ENCODE results near the gene SPTLC3.
A peak's percentile ranks its signal among the peaks of the same experiment; 100 is the strongest.

The SPTLC3 gene

DNA sequence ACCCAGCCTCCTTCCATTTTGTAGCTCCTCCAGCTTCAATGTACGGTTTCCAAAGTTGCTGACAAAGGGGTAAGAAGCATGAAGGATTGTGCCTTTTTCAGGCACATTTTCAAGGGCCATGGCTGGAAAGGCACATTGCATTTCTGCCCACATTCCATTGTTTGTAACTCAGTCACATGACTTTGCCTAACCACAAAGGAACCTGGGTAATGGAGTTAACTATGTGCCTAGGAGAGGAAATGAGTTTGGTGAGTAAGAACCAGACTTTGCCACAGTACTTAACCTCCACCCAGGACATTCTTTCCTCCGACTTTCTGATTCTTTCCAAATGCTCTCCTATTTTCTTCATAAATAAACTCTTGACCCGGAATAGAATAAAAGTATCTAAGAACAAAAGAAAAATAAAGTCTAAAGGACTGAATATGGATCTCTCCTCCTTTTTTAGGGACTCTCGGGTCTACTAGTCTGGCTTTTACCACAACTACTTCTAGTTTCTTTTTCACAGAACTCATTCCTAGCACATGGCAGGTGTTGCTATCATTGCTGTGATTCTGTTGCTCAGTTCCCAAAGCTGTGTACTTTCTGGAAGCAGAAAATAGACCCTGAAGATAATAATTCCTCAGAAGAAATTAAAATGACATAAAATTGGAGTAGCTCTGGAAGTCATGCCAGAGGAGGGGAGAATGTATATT is 130.8 kb downstream of the SPTLC3 start:
- peaks cover 12% of the 10 kb centered on the region for H3K4me1 ChIP-seq (ENCODE audit: control insufficient read depth, insufficient read depth, low read length, poor library complexity, severe bottlenecking)
- H3K27ac ChIP-seq (ENCODE audit: low read depth, low read length, severe bottlenecking): no peak overlapping the region
- H3K4me3 ChIP-seq (ENCODE audit: extremely low read depth, insufficient read depth, low read length, poor library complexity, severe bottlenecking): no peak overlapping the region
- no peaks in the 10 kb centered on the region for H3K36me3 ChIP-seq (ENCODE audit: control insufficient read depth, insufficient read depth, low read length)
- no peaks in the 10 kb centered on the region for H3K9me3 ChIP-seq (ENCODE audit: control insufficient read depth, low read length)
- 80 to 100% methylated on average over 1 to 2 of the region's 4 CpGs for WGBS, 2 experiments (ENCODE audit: insufficient coverage in 2 of 2)

DNA sequence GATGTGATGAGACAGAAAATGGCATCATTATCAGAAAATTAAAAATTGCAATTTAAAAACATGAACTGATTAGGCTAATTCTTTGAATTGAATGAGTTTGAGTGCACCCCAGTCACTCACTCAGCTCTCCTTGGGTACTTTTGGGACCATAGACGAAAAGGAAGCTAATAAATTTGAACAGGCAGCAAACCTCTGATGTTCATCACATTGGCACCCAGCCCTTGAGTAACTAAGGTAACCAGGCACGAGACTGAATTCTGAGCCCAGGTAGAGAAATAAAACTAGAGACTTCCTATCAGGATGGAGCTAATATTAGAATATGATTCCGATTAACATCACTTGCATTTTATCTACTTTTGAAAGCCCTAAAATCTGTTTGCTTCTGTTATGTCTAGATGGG is 131.4 kb downstream of the SPTLC3 start:
- Histone ChIP-seq H3K4me1 (ENCODE audit: control insufficient read depth, insufficient read depth, low read length, poor library complexity, severe bottlenecking) (peaks cover 12% of the 10 kb centered on the region), H3K27ac (ENCODE audit: low read depth, low read length, severe bottlenecking) (no peak overlapping the region), H3K36me3 (ENCODE audit: control insufficient read depth, insufficient read depth, low read length) (no peaks in the 10 kb centered on the region), H3K9me3 (ENCODE audit: control insufficient read depth, low read length) (no peaks in the 10 kb centered on the region), H3K4me3 (ENCODE audit: extremely low read depth, insufficient read depth, low read length, poor library complexity, severe bottlenecking) (no peak overlapping the region)
- 100% methylated on average over 1 of the region's 3 CpGs; no CpG with 5 or more reads in 1 of the 2 experiments for WGBS, 2 experiments (ENCODE audit: insufficient coverage in 2 of 2)

DNA sequence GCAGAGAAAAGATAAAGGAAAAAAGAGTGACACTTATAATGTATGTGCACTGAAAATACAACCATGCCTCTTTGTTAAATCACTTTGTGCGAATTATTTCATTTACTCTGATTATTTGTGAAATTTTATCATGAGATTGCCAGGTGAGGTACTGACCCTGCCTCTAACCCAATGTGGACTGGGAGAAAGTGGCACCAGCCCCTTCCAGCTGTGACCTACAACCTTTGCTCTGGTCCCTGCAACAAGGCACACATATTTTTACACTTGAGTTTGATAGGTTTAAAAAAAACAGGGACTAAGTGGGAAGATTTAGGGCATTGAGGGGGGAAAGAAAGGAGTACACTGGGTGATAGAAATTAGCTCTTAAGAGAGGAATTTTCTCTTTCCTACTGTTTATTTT is 132.0 kb downstream of the SPTLC3 start:
- Histone ChIP-seq H3K27ac (ENCODE audit: low read depth, low read length, severe bottlenecking) (no peak overlapping the region), H3K4me3 (ENCODE audit: extremely low read depth, insufficient read depth, low read length, poor library complexity, severe bottlenecking) (no peak overlapping the region), H3K9me3 (ENCODE audit: control insufficient read depth, low read length) (no peaks in the 10 kb centered on the region), H3K4me1 (ENCODE audit: control insufficient read depth, insufficient read depth, low read length, poor library complexity, severe bottlenecking) (peaks cover 12% of the 10 kb centered on the region), H3K36me3 (ENCODE audit: control insufficient read depth, insufficient read depth, low read length) (no peaks in the 10 kb centered on the region)
- WGBS, 2 experiments (ENCODE audit: insufficient coverage in 2 of 2): no CpG with 5 or more reads among the region's 1 CpG

DNA sequence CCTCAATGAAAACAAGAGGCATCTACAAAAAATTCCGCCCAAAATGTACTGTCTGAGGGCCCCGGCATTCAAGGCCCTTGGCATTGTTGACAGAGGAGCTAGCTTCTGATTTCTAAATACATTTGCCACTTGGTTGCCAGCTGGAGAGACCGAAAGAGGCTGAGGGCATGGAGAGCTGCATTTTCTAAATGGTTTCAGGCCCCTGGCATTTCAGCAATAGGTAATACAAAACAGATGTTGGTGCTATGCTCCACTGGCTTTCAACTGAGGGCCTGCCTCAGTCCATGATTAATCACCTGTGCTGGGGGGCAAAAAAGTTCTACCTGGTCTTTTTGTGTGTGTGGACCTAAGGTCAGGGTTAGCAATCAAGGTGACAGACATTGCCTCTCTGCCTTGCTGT is 132.8 kb downstream of the SPTLC3 start:
- Histone ChIP-seq H3K9me3 (ENCODE audit: control insufficient read depth, low read length) (no peaks in the 10 kb centered on the region), H3K4me3 (ENCODE audit: extremely low read depth, insufficient read depth, low read length, poor library complexity, severe bottlenecking) (no peak overlapping the region), H3K27ac (ENCODE audit: low read depth, low read length, severe bottlenecking) (peak overlapping the region; percentile 30), H3K36me3 (ENCODE audit: control insufficient read depth, insufficient read depth, low read length) (no peaks in the 10 kb centered on the region), H3K4me1 (ENCODE audit: control insufficient read depth, insufficient read depth, low read length, poor library complexity, severe bottlenecking) (peaks cover 13% of the 10 kb centered on the region)
- 93 to 98% methylated on average over 3 of the region's 3 CpGs for WGBS, 2 experiments (ENCODE audit: insufficient coverage in 2 of 2)

DNA sequence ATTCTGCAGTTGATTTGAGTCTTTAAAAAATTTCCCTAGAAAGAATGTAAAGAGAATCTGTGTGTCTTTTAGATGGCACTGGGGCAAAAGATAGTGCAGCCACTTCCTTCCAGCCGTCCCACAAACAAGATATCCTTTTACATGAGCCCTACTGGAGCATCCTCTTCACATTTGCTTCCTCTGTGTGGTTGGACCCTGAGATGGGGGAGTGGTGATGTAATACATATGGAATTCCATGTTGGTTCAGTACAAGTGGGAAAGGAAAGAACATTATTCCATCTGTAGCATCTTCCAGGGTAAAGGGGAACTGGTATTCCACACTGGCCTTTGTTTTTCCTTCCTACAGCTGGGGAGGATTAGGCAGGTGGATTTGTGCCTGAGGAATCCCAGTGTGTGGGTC is 133.4 kb downstream of the SPTLC3 start:
- Histone ChIP-seq H3K4me3 (ENCODE audit: extremely low read depth, insufficient read depth, low read length, poor library complexity, severe bottlenecking) (no peak overlapping the region), H3K36me3 (ENCODE audit: control insufficient read depth, insufficient read depth, low read length) (no peaks in the 10 kb centered on the region), H3K9me3 (ENCODE audit: control insufficient read depth, low read length) (no peaks in the 10 kb centered on the region), H3K27ac (ENCODE audit: low read depth, low read length, severe bottlenecking) (peak overlapping the region; percentile 41), H3K4me1 (ENCODE audit: control insufficient read depth, insufficient read depth, low read length, poor library complexity, severe bottlenecking) (peaks cover 19% of the 10 kb centered on the region)
- WGBS, 2 experiments (ENCODE audit: insufficient coverage in 2 of 2): no CpG with 5 or more reads among the region's 1 CpG

DNA sequence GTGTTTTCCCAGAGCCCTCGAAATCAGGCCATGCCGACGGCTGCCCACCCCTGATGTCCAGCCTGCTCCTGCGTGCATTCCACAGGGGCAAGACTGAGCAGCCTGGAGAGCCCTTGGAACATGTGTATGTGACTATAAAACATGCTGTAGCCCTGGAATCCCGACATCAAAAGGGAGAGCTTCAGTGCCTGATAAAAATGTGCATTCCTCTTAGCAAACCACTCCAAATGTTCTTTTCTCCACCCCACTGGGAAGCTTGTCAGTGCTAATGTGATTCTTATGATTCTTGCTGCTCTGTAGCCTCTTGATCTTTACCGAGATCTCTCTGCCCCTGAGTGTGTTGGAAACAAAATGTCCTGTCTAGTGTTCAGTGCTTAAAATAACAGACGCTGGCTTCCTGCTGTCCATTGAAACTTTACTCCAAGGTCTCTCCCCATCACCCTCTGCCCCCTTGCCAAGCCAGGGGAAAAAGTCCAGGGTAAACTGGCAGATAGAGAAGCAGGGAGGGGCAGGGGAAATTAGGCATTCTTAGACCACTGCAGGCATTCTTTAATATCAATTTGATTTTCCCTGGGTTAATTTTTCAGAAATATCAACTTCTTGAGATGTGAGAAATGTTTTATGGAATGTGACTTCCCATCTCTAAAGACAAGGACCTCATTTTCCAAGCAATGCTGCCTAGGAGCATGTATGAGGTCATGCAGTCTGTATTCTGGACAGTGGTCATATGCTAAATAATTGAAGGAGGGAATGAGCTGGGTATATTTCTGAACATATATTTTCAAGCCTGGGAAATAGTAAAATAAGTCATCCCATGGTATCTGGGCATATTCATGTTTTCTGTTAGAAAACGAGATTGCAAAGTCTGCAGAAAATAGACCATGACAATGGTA is 138.5 kb downstream of the SPTLC3 start:
- Histone ChIP-seq H3K9me3 (ENCODE audit: control insufficient read depth, low read length) (no peaks in the 10 kb centered on the region), H3K36me3 (ENCODE audit: control insufficient read depth, insufficient read depth, low read length) (no peaks in the 10 kb centered on the region), H3K4me1 (ENCODE audit: control insufficient read depth, insufficient read depth, low read length, poor library complexity, severe bottlenecking) (peaks cover 20% of the 10 kb centered on the region), H3K27ac (ENCODE audit: low read depth, low read length, severe bottlenecking) (peak overlapping the region; percentile 80), H3K4me3 (ENCODE audit: extremely low read depth, insufficient read depth, low read length, poor library complexity, severe bottlenecking) (no peak overlapping the region)
- WGBS, 2 experiments (ENCODE audit: insufficient coverage in 2 of 2): 65 to 71% methylated on average over 2 to 6 of the region's 8 CpGs

DNA sequence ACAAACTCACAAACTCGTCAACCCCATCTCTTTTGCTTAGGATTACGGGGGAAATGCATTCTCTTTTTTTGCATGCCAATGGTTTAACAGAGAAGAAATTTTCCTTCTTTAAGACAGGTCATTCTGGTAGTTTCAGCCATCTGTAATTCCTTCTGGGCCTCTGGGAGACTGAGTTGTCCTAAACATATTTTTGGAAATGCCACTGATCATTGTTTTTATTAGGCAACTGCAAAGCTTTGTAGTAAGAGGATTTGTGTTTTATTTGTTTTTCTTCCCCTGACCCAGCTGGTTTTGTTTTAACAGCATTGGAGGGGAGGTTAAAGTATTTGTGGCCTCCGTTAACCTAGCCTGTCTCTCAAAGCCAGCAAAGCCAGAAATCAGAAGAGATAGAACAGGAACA is 139.2 kb downstream of the SPTLC3 start:
- Histone ChIP-seq H3K27ac (ENCODE audit: low read depth, low read length, severe bottlenecking) (peak overlapping the region; percentile 11), H3K36me3 (ENCODE audit: control insufficient read depth, insufficient read depth, low read length) (no peaks in the 10 kb centered on the region), H3K9me3 (ENCODE audit: control insufficient read depth, low read length) (no peaks in the 10 kb centered on the region), H3K4me3 (ENCODE audit: extremely low read depth, insufficient read depth, low read length, poor library complexity, severe bottlenecking) (no peak overlapping the region), H3K4me1 (ENCODE audit: control insufficient read depth, insufficient read depth, low read length, poor library complexity, severe bottlenecking) (peaks cover 16% of the 10 kb centered on the region)
- WGBS, 2 experiments (ENCODE audit: insufficient coverage in 2 of 2): 82 to 94% methylated on average over 3 of the region's 3 CpGs

DNA sequence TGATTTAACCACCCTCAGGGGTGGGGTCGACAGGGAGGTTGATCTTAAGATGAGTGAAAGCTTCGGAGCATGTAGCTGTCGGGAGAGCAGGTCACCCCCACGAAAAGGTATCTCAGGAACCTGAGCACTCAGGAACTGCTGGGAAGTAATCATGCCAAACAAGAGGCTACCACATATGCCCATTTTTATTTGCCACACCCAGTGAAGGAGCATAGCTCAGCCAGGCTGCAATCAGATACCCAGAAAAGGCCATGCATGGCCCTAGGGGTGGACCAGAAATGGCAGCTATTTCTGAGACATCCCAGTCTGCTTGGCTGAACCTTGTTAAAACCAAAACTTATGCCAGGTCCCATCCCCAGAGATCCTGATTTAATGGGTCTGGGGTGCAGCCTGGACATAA is 139.6 kb downstream of the SPTLC3 start:
- no peak overlapping the region for H3K4me3 ChIP-seq (ENCODE audit: extremely low read depth, insufficient read depth, low read length, poor library complexity, severe bottlenecking)
- no peaks in the 10 kb centered on the region for H3K9me3 ChIP-seq (ENCODE audit: control insufficient read depth, low read length)
- peaks cover 16% of the 10 kb centered on the region for H3K4me1 ChIP-seq (ENCODE audit: control insufficient read depth, insufficient read depth, low read length, poor library complexity, severe bottlenecking)
- no peaks in the 10 kb centered on the region for H3K36me3 ChIP-seq (ENCODE audit: control insufficient read depth, insufficient read depth, low read length)
- H3K27ac ChIP-seq (ENCODE audit: low read depth, low read length, severe bottlenecking): no peak overlapping the region
- 92% methylated on average over 3 to 4 of the region's 4 CpGs for WGBS, 2 experiments (ENCODE audit: insufficient coverage in 2 of 2)

DNA sequence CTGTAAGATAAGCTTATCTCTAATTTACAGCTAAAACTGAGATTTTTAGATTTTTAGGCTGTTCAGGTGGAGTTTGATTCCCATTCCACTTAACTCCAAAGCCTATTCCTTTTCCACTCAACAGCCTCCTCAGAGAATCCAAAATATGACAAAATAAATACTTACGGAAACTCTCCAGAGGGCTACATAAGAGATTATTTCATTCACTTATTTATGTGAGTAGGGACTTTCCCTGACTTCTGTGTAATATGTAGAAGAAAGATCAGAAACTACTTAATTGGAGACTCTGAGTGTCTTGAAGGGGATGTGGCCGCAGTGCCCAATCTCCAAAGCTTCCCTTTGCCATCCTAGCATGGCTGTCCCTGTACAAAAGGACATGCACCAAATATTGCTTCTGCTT is 140.2 kb downstream of the SPTLC3 start:
- H3K36me3 ChIP-seq (ENCODE audit: control insufficient read depth, insufficient read depth, low read length): no peaks in the 10 kb centered on the region
- peaks cover 16% of the 10 kb centered on the region for H3K4me1 ChIP-seq (ENCODE audit: control insufficient read depth, insufficient read depth, low read length, poor library complexity, severe bottlenecking)
- no peaks in the 10 kb centered on the region for H3K9me3 ChIP-seq (ENCODE audit: control insufficient read depth, low read length)
- no peak overlapping the region for H3K27ac ChIP-seq (ENCODE audit: low read depth, low read length, severe bottlenecking)
- WGBS, 2 experiments (ENCODE audit: insufficient coverage in 2 of 2): 100% methylated on average over 1 of the region's 2 CpGs; no CpG with 5 or more reads in 1 of the 2 experiments
- H3K4me3 ChIP-seq (ENCODE audit: extremely low read depth, insufficient read depth, low read length, poor library complexity, severe bottlenecking): no peak overlapping the region

DNA sequence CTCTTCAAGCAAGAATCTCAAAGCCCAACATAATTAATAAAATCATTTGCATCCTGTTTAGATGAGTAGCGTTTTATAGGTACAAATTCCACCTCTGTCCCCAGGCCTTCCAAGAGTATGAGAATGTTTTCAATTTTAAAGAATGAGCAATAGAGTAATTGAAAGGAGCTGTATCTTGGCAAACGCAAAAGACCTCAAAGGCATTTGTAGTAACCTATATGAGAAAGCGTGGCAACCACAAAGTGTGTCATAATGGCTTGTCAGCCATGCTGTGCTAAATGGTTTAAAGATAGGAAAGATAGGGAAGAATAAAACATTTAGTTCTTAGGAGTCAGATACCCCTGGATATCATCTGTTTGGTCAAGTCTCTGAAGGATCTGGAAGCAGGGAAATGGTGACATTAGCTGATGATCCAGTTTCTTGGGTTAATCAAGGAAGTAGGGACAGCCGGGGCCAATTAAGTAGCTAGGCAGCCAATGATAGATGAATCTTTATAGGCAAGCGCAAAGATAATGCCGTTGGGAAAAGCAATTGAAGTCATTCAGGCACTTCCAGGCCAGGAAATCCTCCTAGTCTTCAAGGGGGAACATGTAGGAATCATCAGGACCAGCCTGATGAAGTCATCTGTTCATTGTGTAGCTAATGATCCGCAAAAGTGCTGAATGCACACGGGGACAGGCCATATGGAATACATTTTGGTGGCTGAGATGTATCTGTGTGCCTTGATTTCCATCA is 140.8 kb downstream of the SPTLC3 start:
- H3K4me1 ChIP-seq (ENCODE audit: control insufficient read depth, insufficient read depth, low read length, poor library complexity, severe bottlenecking): peaks cover 16% of the 10 kb centered on the region
- WGBS, 2 experiments (ENCODE audit: insufficient coverage in 2 of 2): 94 to 98% methylated on average over 6 to 7 of the region's 8 CpGs
- no peaks in the 10 kb centered on the region for H3K9me3 ChIP-seq (ENCODE audit: control insufficient read depth, low read length)
- H3K27ac ChIP-seq (ENCODE audit: low read depth, low read length, severe bottlenecking): no peak overlapping the region
- H3K4me3 ChIP-seq (ENCODE audit: extremely low read depth, insufficient read depth, low read length, poor library complexity, severe bottlenecking): no peak overlapping the region
- H3K36me3 ChIP-seq (ENCODE audit: control insufficient read depth, insufficient read depth, low read length): no peaks in the 10 kb centered on the region

Data from mesodermal cell (in vitro differentiated cells).